WERI-Rb-1 (cell line): ENCODE results near the gene TSHZ2.

Source experiments
- DNase-seq: peaks from one replicate; pipeline ENCODE4 v3.0.0-alpha.2; 2020
- H3K27ac ChIP-seq: fragments of 250-450 bp; sonication (Bioruptor Pico); 2 replicates; pipeline ENCODE4 v1.5.1; 2020; ENCODE audit warnings: mild to moderate bottlenecking, moderate library complexity
- H3K27me3 ChIP-seq: fragments of 250-450 bp; sonication (Bioruptor Pico); 2 replicates; pipeline ENCODE4 v1.5.1; 2021; ENCODE audit warnings: mild to moderate bottlenecking, low read depth, moderate library complexity; ENCODE audit not compliant: insufficient read depth, severe bottlenecking
- H3K36me3 ChIP-seq: fragments of 250-450 bp; sonication (Bioruptor Pico); 2 replicates; pipeline ENCODE4 v1.5.1; 2020; ENCODE audit warnings: mild to moderate bottlenecking, moderate library complexity
- H3K4me3 ChIP-seq: 2 replicates; pipeline ENCODE4 v1.5.1; 2011; ENCODE audit warnings: low read depth, mild to moderate bottlenecking, control low read depth, low read length
- H3K9me3 ChIP-seq: fragments of 250-450 bp; sonication (Bioruptor Pico); 2 replicates; pipeline ENCODE4 v1.5.1; 2021; ENCODE audit warnings: mild to moderate bottlenecking, moderate library complexity; ENCODE audit not compliant: severe bottlenecking
- CTCF ChIP-seq: IDR thresholded peaks from 2 replicates; pipeline ENCODE4 v1.5.1; 2011; ENCODE audit warnings: low read depth, mild to moderate bottlenecking, control low read depth, inconsistent platforms, low read length

The TSHZ2 gene

GRCh38 chr20:53070706-53071392 is 98.7 kb downstream of the TSHZ2 start:
- Histone ChIP-seq H3K4me3 (no peak overlapping the region), H3K27me3 (no peaks in the 10 kb centered on the region), H3K9me3 (peaks cover 12% of the 10 kb centered on the region), H3K36me3 (no peaks in the 10 kb centered on the region), H3K27ac (no peak overlapping the region)
- TF ChIP-seq CTCF: no peak
- no peak for DNase-seq

GRCh38 chr20:53071833-53072232 is 99.7 kb downstream of the TSHZ2 start:
- no peak overlapping the region for H3K27ac ChIP-seq
- DNase-seq: no peak
- H3K36me3 ChIP-seq: no peaks in the 10 kb centered on the region
- no peak for TF ChIP-seq CTCF
- H3K4me3 ChIP-seq: no peak overlapping the region
- H3K9me3 ChIP-seq: peaks cover 12% of the 10 kb centered on the region
- H3K27me3 ChIP-seq: no peaks in the 10 kb centered on the region

GRCh38 chr20:53072923-53073579 is 100.9 kb downstream of the TSHZ2 start:
- H3K9me3 ChIP-seq: peaks cover 4% of the 10 kb centered on the region
- H3K36me3 ChIP-seq: no peaks in the 10 kb centered on the region
- H3K27me3 ChIP-seq: no peaks in the 10 kb centered on the region
- no peak for DNase-seq
- H3K4me3 ChIP-seq: no peak overlapping the region
- no peak for TF ChIP-seq CTCF
- H3K27ac ChIP-seq: no peak overlapping the region

GRCh38 chr20:53073636-53074415 is 101.7 kb downstream of the TSHZ2 start:
- no peaks in the 10 kb centered on the region for H3K27me3 ChIP-seq
- no peaks in the 10 kb centered on the region for H3K9me3 ChIP-seq
- DNase-seq: no peak
- no peak overlapping the region for H3K27ac ChIP-seq
- H3K4me3 ChIP-seq: no peak overlapping the region
- H3K36me3 ChIP-seq: no peaks in the 10 kb centered on the region
- no peak for TF ChIP-seq CTCF

- DNase-seq: no peak
- Histone ChIP-seq H3K27me3 (no peaks in the 10 kb centered on the region), H3K27ac (no peak overlapping the region), H3K4me3 (no peak overlapping the region), H3K9me3 (no peaks in the 10 kb centered on the region), H3K36me3 (no peaks in the 10 kb centered on the region)
- TF ChIP-seq CTCF: no peak
Observed at GRCh38 chr20:53074811-53075314, 102.7 kb downstream of the TSHZ2 start.
